HepG2 (cell line): ENCODE measurements around the gene ABCB4. TPM values are rescaled to one million over a fixed set of nuclear protein-coding genes. Genes with fewer than 3 reads are reported as not detected.

Experiments
- ARID2 ChIP-seq: sonication (generic); formaldehyde crosslinking; IDR thresholded peaks from 2 replicates; pipeline ENCODE4 v1.8.1; 2022; ENCODE audit warnings: mild to moderate bottlenecking, missing genetic modification reagents, borderline replicate concordance
- BORCS8-MEF2B ChIP-seq: sonication (generic); formaldehyde crosslinking; IDR thresholded peaks from 2 replicates; pipeline ENCODE4 v1.8.0; 2022; ENCODE audit warnings: mild to moderate bottlenecking, missing genetic modification reagents
- ELF4 ChIP-seq: sonication (generic); formaldehyde crosslinking; IDR thresholded peaks from 2 replicates; pipeline ENCODE4 v1.5.0; 2020; ENCODE audit warnings: missing genetic modification reagents, mild to moderate bottlenecking, moderate library complexity, borderline replicate concordance
- EP300 ChIP-seq, 3 experiments: sonication (generic) in 1 of 3; formaldehyde crosslinking in 1 of 3; IDR thresholded peaks; 2 replicates each; pipeline versions ENCODE4 v1.5.1 to v1.6.1; 2011 to 2020; ENCODE audit warnings: low read depth in 2 of 3, low read length in 2 of 3, borderline replicate concordance in 1 of 3, improper control_type of control experiment in 1 of 3, mild to moderate bottlenecking in 1 of 3, missing genetic modification reagents in 1 of 3, moderate library complexity in 1 of 3
- HBP1 ChIP-seq: IDR thresholded peaks from 2 replicates; pipeline ENCODE4 v1.6.1; 2016; ENCODE audit warnings: low read depth, control low read depth
- HNF4G ChIP-seq, 2 experiments: sonication (generic) in 1 of 2; formaldehyde crosslinking in 1 of 2; IDR thresholded peaks; 2 replicates each; pipeline versions ENCODE4 v1.4.0 to v1.6.1; 2011 to 2020; ENCODE audit warnings: borderline replicate concordance in 2 of 2, low read depth in 2 of 2, mild to moderate bottlenecking in 2 of 2, low read length in 1 of 2, missing genetic modification reagents in 1 of 2, moderate library complexity in 1 of 2
- MIER3 ChIP-seq: IDR thresholded peaks from 2 replicates; pipeline ENCODE4 v1.6.1; 2016; ENCODE audit warnings: missing compliant biosample characterization, borderline replicate concordance
- PBX3 ChIP-seq: sonication (generic); formaldehyde crosslinking; IDR thresholded peaks from 2 replicates; pipeline ENCODE4 v1.8.1; 2023; ENCODE audit warnings: missing genetic modification reagents, inconsistent platforms, borderline replicate concordance
- PHF21A ChIP-seq: sonication (generic); formaldehyde crosslinking; IDR thresholded peaks from 2 replicates; pipeline ENCODE4 v1.5.0; 2020; ENCODE audit warnings: mild to moderate bottlenecking, missing genetic modification reagents
- RBFOX2 ChIP-seq: fragments of 200-400 bp; formaldehyde crosslinking; IDR thresholded peaks from 2 replicates; pipeline ENCODE4 v1.6.1; 2017; ENCODE audit warnings: low read depth, mild to moderate bottlenecking, low read length
- RELA ChIP-seq: sonication (generic); formaldehyde crosslinking; IDR thresholded peaks from 2 replicates; pipeline ENCODE4 v1.4.0; 2020; ENCODE audit warnings: missing genetic modification reagents
- SALL2 ChIP-seq: sonication (generic); formaldehyde crosslinking; IDR thresholded peaks from 2 replicates; pipeline ENCODE4 v1.8.1; 2023; ENCODE audit warnings: mild to moderate bottlenecking, missing genetic modification reagents, inconsistent platforms
- TEAD3 ChIP-seq: optimal IDR thresholded peaks from 2 replicates; pipeline ENCODE3; 2016; ENCODE audit warnings: borderline replicate concordance
- TFDP2 ChIP-seq: sonication (generic); formaldehyde crosslinking; IDR thresholded peaks from 2 replicates; pipeline ENCODE4 v1.4.0; 2020; ENCODE audit warnings: missing genetic modification reagents
- THRA ChIP-seq: sonication (generic); formaldehyde crosslinking; IDR thresholded peaks from 2 replicates; pipeline ENCODE4 v1.4.0; 2020; ENCODE audit warnings: missing genetic modification reagents, borderline replicate concordance
- YEATS2 ChIP-seq: sonication (generic); formaldehyde crosslinking; IDR thresholded peaks from 2 replicates; pipeline ENCODE4 v1.4.0; 2020; ENCODE audit warnings: missing genetic modification reagents, borderline replicate concordance
- ZBTB2 ChIP-seq: sonication (generic); formaldehyde crosslinking; IDR thresholded peaks from 2 replicates; pipeline ENCODE4 v1.8.0; 2022; ENCODE audit warnings: low read depth, missing genetic modification reagents
- ZNF232 ChIP-seq: sonication (generic); formaldehyde crosslinking; IDR thresholded peaks from 2 replicates; pipeline ENCODE4 v1.4.0; 2020; ENCODE audit warnings: missing genetic modification reagents, borderline replicate concordance
- ZNF703 ChIP-seq: sonication (generic); formaldehyde crosslinking; IDR thresholded peaks from 2 replicates; pipeline ENCODE4 v1.5.1; 2020; ENCODE audit warnings: missing genetic modification reagents, mild to moderate bottlenecking, moderate library complexity, borderline replicate concordance
- ZSCAN21 ChIP-seq: sonication (generic); formaldehyde crosslinking; IDR thresholded peaks from 2 replicates; pipeline ENCODE4 v1.8.0; 2022; ENCODE audit warnings: mild to moderate bottlenecking, missing genetic modification reagents, moderate library complexity, borderline replicate concordance
- polyA plus RNA-seq, 8 experiments: library from polyadenylated mRNA; depleted of rRNA in 3 of 8; stranded (reverse) in 7 of 8; unstranded in 1 of 8; fragments of >200 nt; fragmentation: Illumina TruSeq in 4 of 8; extraction: Trizol in 4 of 8; gene quantifications; 2 replicates each; pipeline versions ENCODE4 v1.2.1 to v1.2.3, GENCODE V29; 2011 to 2016; ENCODE audit warnings: low read depth in 4 of 8, missing spikeins in 1 of 8, mixed read lengths in 1 of 8; ENCODE audit not compliant: insufficient read depth in 1 of 8
- total RNA-seq, 5 experiments: library from RNA; depleted of rRNA; stranded (reverse); fragments of >200 nt; fragmentation: Illumina TruSeq; extraction: Trizol; gene quantifications; 2 replicates each; pipeline ENCODE4 v1.2.3, GENCODE V29; 2016; ENCODE audit warnings: low read depth in 1 of 5

Gene ABCB4
- total and polyA plus RNA-seq, 2 of the 13 experiments (the other 11 are each of a cell fraction or from before 2014, with no cell fraction given) = 18.0 to 32.4 TPM

- TF ChIP-seq MIER3 (CRISPR knock-in tag) (no peak), ARID2 (CRISPR knock-in tag) (0 out of 2 replicates have a peak, but pooled peaks have one; percentile 70), TFDP2 (CRISPR knock-in tag) (peak; percentile 71; the same call in 1 of the 2 replicates), EP300 (IDR thresholded peaks at IDR 0.05; ENCODE audit: low read depth in 2 of 2, low read length in 2 of 2) (no peak), EP300 (CRISPR knock-in tag; IDR thresholded peaks at IDR 0.05; ENCODE audit: borderline replicate concordance) (no peak), THRA (CRISPR knock-in tag) (peak; percentile 53), HNF4G (IDR thresholded peaks at IDR 0.05; ENCODE audit: borderline replicate concordance, low read depth, low read length) (no peak; the same call in 1 of the 2 replicates), HNF4G (CRISPR knock-in tag; IDR thresholded peaks at IDR 0.05; ENCODE audit: borderline replicate concordance, low read depth) (peak; percentile 30; the same call in 1 of the 2 replicates), ZNF232 (CRISPR knock-in tag) (0 out of 2 replicates have a peak, but pooled peaks have one; percentile 40), PBX3 (CRISPR knock-in tag) (no peak), YEATS2 (no peak), ZSCAN21 (peak; percentile 33; the same call in 1 of the 2 replicates), RELA (CRISPR knock-in tag) (no peak), PHF21A (CRISPR knock-in tag) (no peak; the same call in 1 of the 2 replicates), RBFOX2 (peak; percentile 98), ZNF703 (CRISPR knock-in tag) (peak; percentile 38; the same call in 1 of the 2 replicates), ZBTB2 (CRISPR knock-in tag) (no peak), ELF4 (CRISPR knock-in tag) (no peak), SALL2 (CRISPR knock-in tag) (no peak), TEAD3 (CRISPR knock-in tag) (peak; percentile 21), HBP1 (CRISPR knock-in tag) (no peak), BORCS8-MEF2B (CRISPR knock-in tag) (0 out of 2 replicates have a peak, but pooled peaks have one; percentile 63)
Measured at GRCh38 chr7:87475359-87476178, at the start of gene ABCB4 (continued).
